ENCODE measurements around the gene FRG2B.

The FRG2B gene

GRCh38 chr10:133618851-133619250 is 7.7 kb downstream of the FRG2B start:
- intact Hi-C loops (cut with DNase I; ENCODE audit: low total_unique reads): no loop called here
- Histone ChIP-seq H3K27me3 (peaks cover 0 to 21% of the 10 kb centered on the region in 2 donors), H3K9me3 (no peaks in the 10 kb centered on the region), H3K36me3 (no peaks in the 10 kb centered on the region), H3K27ac (no peak overlapping the region), H3K4me1 (no peaks in the 10 kb centered on the region), H3K4me3 (no peak overlapping the region)
- no peak for DNase-seq
- no peak for TF ChIP-seq CTCF (IDR thresholded peaks at IDR 0.05)

DNA sequence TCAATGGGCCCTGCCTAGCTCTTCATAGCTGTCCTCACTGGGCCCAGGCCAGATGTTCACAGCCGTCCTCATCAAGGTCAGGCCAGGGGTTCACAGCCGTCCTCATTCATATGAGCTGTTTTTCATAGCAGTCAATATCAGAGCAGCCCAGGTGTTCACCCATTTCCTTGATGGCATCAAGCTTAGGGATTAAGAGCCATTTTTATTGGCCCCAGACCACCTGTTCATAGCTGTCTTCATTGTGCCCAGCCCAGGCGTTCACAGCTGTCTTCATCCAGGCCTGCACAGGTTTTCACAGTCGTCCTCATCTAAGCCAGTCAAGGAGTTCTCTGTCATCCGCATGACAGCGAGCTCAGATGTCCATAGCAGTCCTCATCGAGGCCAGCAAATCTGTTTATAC is 9.4 kb downstream of the FRG2B start:
- intact Hi-C loops (cut with DNase I; ENCODE audit: low total_unique reads): no loop called here
- no peak for TF ChIP-seq CTCF (IDR thresholded peaks at IDR 0.05)
- Histone ChIP-seq H3K9me3 (peaks cover 0 to 5% (median 0%) of the 10 kb centered on the region in 3 donors), H3K36me3 (no peaks in the 10 kb centered on the region), H3K4me1 (no peaks in the 10 kb centered on the region), H3K27ac (no peak overlapping the region), H3K27me3 (peaks cover 0 to 19% of the 10 kb centered on the region in 2 donors), H3K4me3 (no peak overlapping the region)
- DNase-seq: no peak

DNA sequence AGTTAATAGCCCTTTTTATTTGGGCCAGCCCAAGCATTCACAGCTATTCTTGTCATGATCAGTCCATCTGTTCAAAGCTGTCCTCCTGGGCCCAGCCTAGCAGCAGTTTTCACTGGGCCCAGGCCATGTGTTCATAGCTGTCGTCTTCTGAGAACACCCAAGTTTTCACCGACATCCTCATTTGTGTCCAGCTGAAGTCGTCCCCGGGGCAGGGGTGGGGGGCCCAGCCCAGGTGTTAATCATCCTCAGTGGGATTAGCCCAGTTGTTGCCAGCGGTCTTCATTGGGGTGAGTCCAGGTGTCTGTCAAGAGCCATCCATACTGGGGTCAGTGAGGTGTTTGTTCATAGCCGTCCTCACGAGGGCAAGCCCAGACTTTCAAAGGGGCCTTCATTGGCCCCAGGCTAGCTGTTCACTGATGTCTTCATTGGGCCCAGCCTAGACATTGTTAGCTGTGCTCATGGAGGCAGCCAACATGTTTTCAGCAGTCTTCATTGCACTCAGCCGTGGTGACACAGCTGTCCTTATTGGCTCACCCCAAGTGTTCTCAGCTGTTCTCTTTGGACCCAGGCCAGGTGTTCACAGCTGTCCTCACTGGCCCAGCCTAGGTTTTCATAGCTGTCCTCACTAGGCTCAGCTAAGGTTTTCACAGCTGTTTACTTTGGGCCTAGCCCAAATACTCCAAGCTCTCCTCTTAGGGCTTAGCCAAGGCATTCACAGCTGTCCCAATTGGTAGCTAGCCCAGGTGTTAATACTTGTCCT is 10.0 kb downstream of the FRG2B start:
- Histone ChIP-seq H3K36me3 (no peaks in the 10 kb centered on the region), H3K4me1 (no peaks in the 10 kb centered on the region), H3K4me3 (no peak overlapping the region), H3K27ac (no peak overlapping the region), H3K27me3 (peaks cover 0 to 12% of the 10 kb centered on the region in 2 donors), H3K9me3 (peaks cover 0 to 9% (median 0%) of the 10 kb centered on the region in 3 donors)
- intact Hi-C loops (cut with DNase I; ENCODE audit: low total_unique reads): no loop called here
- no peak for TF ChIP-seq CTCF (IDR thresholded peaks at IDR 0.05)
- no peak for DNase-seq

DNA sequence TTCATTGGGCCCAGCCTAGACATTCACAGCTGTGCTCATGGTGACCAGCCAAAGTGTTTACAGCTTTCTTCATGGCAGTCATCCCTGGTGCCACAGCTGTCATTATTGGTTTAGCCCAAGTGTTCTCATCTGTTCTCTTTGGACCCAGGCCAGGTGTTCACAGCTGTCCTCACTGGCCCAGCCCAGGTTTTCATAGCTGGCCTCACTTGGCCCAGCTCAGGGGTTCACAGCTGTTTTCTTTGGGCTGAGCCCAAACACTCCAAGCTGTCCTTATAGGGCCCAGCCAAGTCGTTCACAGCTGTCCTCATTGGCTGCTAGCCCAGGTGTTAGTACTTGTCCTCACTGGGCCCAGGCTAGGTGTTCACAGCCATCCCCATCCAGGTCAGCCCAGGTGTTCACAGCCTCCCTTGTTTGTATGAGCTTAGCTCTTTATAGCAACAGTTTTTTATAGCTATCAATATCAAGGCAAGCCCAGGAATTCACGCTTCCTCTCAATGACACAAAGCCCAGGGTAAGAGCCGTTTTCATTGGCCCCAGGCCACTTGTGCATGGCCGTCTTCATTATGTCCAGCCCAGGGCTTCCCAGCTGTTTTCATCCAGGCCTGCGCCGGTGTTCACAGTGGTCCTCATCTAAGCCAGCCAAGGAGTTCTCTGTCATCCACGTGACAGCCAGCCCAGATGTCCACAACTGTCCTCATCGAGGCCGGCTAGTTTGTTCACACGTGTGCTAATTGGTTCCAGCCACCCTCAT is 11.6 kb downstream of the FRG2B start:
- H3K4me3 ChIP-seq: no peak overlapping the region
- H3K27me3 ChIP-seq: peaks cover 0 to 6% of the 10 kb centered on the region in 2 donors
- no peaks in the 10 kb centered on the region for H3K36me3 ChIP-seq
- no peak for DNase-seq
- no peak for TF ChIP-seq CTCF (IDR thresholded peaks at IDR 0.05)
- no peaks in the 10 kb centered on the region for H3K4me1 ChIP-seq
- H3K9me3 ChIP-seq: peaks cover 0 to 12% (median 0%) of the 10 kb centered on the region in 3 donors
- intact Hi-C loops (cut with DNase I; ENCODE audit: low total_unique reads): no loop called here
- H3K27ac ChIP-seq: no peak overlapping the region

- H3K4me1 ChIP-seq: no peaks in the 10 kb centered on the region
- no peak overlapping the region for H3K27ac ChIP-seq
- intact Hi-C loops (cut with DNase I; ENCODE audit: low total_unique reads): no loop called here
- no peak overlapping the region for H3K4me3 ChIP-seq
- no peak for TF ChIP-seq CTCF (IDR thresholded peaks at IDR 0.05)
- H3K9me3 ChIP-seq: peaks cover 0 to 12% (median 0%) of the 10 kb centered on the region in 3 donors
- no peak for DNase-seq
- H3K27me3 ChIP-seq: peaks cover 0 to 16% of the 10 kb centered on the region in 2 donors
- H3K36me3 ChIP-seq: no peaks in the 10 kb centered on the region
Measured at GRCh38 chr10:133613699-133614098, 12.9 kb downstream of the FRG2B start.
